Neural cell (in vitro differentiated cells): Measurements from ENCODE around the gene ATP6V1B1. TPM values are rescaled to one million over a fixed set of nuclear protein-coding genes. Genes with fewer than 3 reads are reported as not detected.

Source experiments
- H2AFZ ChIP-seq: fragments of 200-600, 300-800 bp; sonication (generic), shearing (Covaris generic); 2 replicates; pipeline ENCODE4 v1.6.0; 2014; ENCODE audit warnings: low read depth, mild to moderate bottlenecking, antibody characterized with exemption, low read length, moderate library complexity
- H3F3A ChIP-seq: fragments of 200-600 bp; shearing (Covaris generic); 2 replicates; pipeline ENCODE4 v1.6.1; 2016; ENCODE audit warnings: mild to moderate bottlenecking, moderate library complexity, mixed read lengths, antibody characterized with exemption, low read length; ENCODE audit not compliant: insufficient read depth, poor library complexity, severe bottlenecking
- H3K27ac ChIP-seq: fragments of 200-600, 300-800 bp; sonication (generic), shearing (Covaris generic); 2 replicates; pipeline ENCODE4 v1.5.1; 2014; ENCODE audit warnings: mild to moderate bottlenecking, low read length, moderate library complexity
- H3K27me3 ChIP-seq: fragments of 300-800, 200-600 bp; sonication (generic), shearing (Covaris generic); 2 replicates; pipeline ENCODE4 v1.6.0; 2014; ENCODE audit warnings: mild to moderate bottlenecking, low read depth, low read length, moderate library complexity; ENCODE audit not compliant: insufficient read depth
- H3K36me3 ChIP-seq: fragments of 300-800, 200-600 bp; sonication (generic), shearing (Covaris generic); 2 replicates; pipeline ENCODE4 v1.5.1; 2014; ENCODE audit warnings: mild to moderate bottlenecking, antibody characterized with exemption, low read length, moderate library complexity; ENCODE audit not compliant: insufficient read depth
- H3K4me2 ChIP-seq: fragments of 300-800, 200-600 bp; sonication (generic), shearing (Covaris generic); 2 replicates; pipeline ENCODE4 v1.6.0; 2014; ENCODE audit warnings: mild to moderate bottlenecking, low read length
- H3K4me3 ChIP-seq: fragments of 300-800, 200-600 bp; sonication (generic), shearing (Covaris generic); 2 replicates; pipeline ENCODE4 v1.5.1; 2014; ENCODE audit warnings: mild to moderate bottlenecking, low read length, moderate library complexity
- H3K79me2 ChIP-seq: fragments of 200-600 bp; shearing (Covaris generic); replicated peaks from 2 replicates; pipeline ENCODE4 v1.6.0; 2014; ENCODE audit warnings: mild to moderate bottlenecking, low read length, moderate library complexity; ENCODE audit not compliant: insufficient read depth
- H3K9ac ChIP-seq: fragments of 300-800, 200-600 bp; sonication (generic), shearing (Covaris generic); 2 replicates; pipeline ENCODE4 v1.6.1; 2016; ENCODE audit warnings: mild to moderate bottlenecking, low read length, mixed read lengths
- H3K9me2 ChIP-seq: fragments of 200-600 bp; shearing (Covaris generic); 2 replicates; pipeline ENCODE4 v1.6.1; 2016; ENCODE audit warnings: mild to moderate bottlenecking, low read length, mixed read lengths; ENCODE audit not compliant: insufficient read depth
- H3K9me3 ChIP-seq: fragments of 200-600, 300-800 bp; sonication (generic), shearing (Covaris generic); 2 replicates; pipeline ENCODE4 v1.6.1; 2016; ENCODE audit warnings: mild to moderate bottlenecking, mixed run types, low read length, moderate library complexity, mixed read lengths
- H4K20me1 ChIP-seq: fragments of 200-600 bp; shearing (Covaris generic); 2 replicates; pipeline ENCODE4 v1.6.1; 2016; ENCODE audit warnings: mild to moderate bottlenecking, mixed run types; ENCODE audit not compliant: insufficient read depth
- EP300 ChIP-seq: fragments of 450-650 bp; conservative IDR thresholded peaks from 2 replicates; pipeline ENCODE4 v1.6.1; 2014; ENCODE audit warnings: antibody characterized with exemption, mild to moderate bottlenecking, moderate library complexity; ENCODE audit not compliant: poor library complexity, severe bottlenecking
- EZH2 ChIP-seq: fragments of 200-600, 300-800 bp; shearing (Covaris generic), sonication (generic); IDR thresholded peaks from 2 replicates; pipeline ENCODE4 v1.6.1; 2014; ENCODE audit warnings: antibody characterized with exemption, low read length, borderline replicate concordance, mild to moderate bottlenecking; ENCODE audit not compliant: insufficient read depth, poor library complexity, severe bottlenecking
- MXI1 ChIP-seq: fragments of 450-650 bp; conservative IDR thresholded peaks from 2 replicates; pipeline ENCODE4 v1.6.1; 2014; ENCODE audit warnings: antibody characterized with exemption, mild to moderate bottlenecking; ENCODE audit not compliant: poor library complexity, severe bottlenecking
- POLR2AphosphoS5 ChIP-seq: IDR thresholded peaks from 2 replicates; pipeline ENCODE4 v1.6.1; 2012
- RAD21 ChIP-seq: fragments of 450-650 bp; conservative IDR thresholded peaks from 2 replicates; pipeline ENCODE4 v1.6.1; 2014; ENCODE audit warnings: antibody characterized with exemption, mild to moderate bottlenecking, moderate library complexity
- REST ChIP-seq: IDR thresholded peaks from 2 replicates; pipeline ENCODE4 v1.6.1; 2012; ENCODE audit warnings: borderline replicate concordance
- SMC3 ChIP-seq: fragments of 450-650 bp; conservative IDR thresholded peaks from 2 replicates; pipeline ENCODE4 v1.6.1; 2014; ENCODE audit warnings: antibody characterized with exemption, mild to moderate bottlenecking, moderate library complexity; ENCODE audit not compliant: poor library complexity
- TAF1 ChIP-seq: IDR thresholded peaks from 2 replicates; pipeline ENCODE4 v1.6.1; 2012; ENCODE audit warnings: low read depth
- polyA minus RNA-seq: library from RNA; depleted of rRNA, polyadenylated mRNA; stranded (reverse); fragments of >200 nt; gene quantifications from 2 replicates; pipeline ENCODE4 v1.2.3, GENCODE V29; 2014
- polyA plus RNA-seq: library from polyadenylated mRNA; depleted of rRNA; stranded (reverse); fragments of >200 nt; gene quantifications from 2 replicates; pipeline ENCODE4 v1.2.3, GENCODE V29; 2014
- TF ChIP-seq, protein P1 (sequence below): fragments of 450-650 bp; IDR thresholded peaks from 2 replicates; pipeline ENCODE4 v1.5.1; 2014; ENCODE audit warnings: antibody characterized with exemption, mild to moderate bottlenecking, moderate library complexity; ENCODE audit not compliant: poor library complexity, severe bottlenecking

Gene ATP6V1B1
- polyA plus RNA-seq = 0.12 and 0.42 TPM in 2 replicates
- not detected in 2 replicates for polyA minus RNA-seq

DNA sequence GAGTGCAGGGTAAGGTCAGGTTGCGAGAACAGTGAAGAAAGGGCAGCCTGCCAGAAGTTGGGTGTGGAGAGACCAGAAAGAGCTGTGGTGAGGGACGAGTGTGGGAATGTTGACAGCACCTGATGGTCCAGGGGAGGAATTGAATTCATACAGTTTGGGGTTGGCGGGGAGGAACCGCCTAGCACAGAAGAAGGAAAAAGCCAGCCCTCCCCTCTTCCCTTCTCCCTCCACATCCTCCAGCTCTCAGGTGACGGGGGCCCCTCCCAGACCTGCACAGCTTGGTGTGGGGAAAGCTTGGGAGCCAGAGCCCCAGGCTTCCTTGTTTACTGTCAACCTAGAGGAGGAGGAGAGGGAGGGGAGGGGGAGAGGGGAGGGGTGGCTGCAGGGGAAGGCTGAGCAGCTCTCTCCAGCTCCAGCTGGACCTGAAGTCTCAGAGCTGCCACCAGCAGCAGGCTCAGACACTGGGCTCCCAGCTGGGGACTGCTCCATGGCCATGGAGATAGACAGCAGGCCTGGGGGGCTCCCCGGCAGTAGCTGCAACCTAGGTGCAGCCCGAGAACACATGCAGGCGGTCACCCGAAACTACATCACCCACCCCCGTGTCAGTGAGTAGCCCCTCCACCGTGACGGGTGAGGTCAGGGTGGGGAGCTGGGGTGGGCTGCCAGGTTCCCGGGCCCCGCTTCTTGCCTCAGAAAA is at the start of gene ATP6V1B1:
ATP6V1B1 (plus strand) TSS at position 433 of the 697 bp plus-strand sequence; CDS start at position 488, 55 bp downstream.
- Histone ChIP-seq H3K79me2 (no peaks in the 10 kb centered on the region), H3K4me3 (no peak within 1 kb of the TSS), H3K27me3 (no peaks in the 10 kb centered on the region), H2AFZ (no peak within 1 kb of the TSS), H3K36me3 (no peaks in the 10 kb centered on the region), H3F3A (no peaks in the 10 kb centered on the region), H4K20me1 (no peaks in the 10 kb centered on the region), H3K4me2 (no peak within 1 kb of the TSS), H3K27ac (no peak within 1 kb of the TSS), H3K9me2 (no peaks in the 10 kb centered on the region), H3K9ac (no peak within 1 kb of the TSS), H3K9me3 (no peaks in the 10 kb centered on the region)
- TF ChIP-seq EP300 = no peak
- TF ChIP-seq RAD21 = no peak
- no peak for TF ChIP-seq MXI1
- no peak for TF ChIP-seq POLR2AphosphoS5
- TF ChIP-seq EZH2 = no peak
- TF ChIP-seq, protein P1, sequence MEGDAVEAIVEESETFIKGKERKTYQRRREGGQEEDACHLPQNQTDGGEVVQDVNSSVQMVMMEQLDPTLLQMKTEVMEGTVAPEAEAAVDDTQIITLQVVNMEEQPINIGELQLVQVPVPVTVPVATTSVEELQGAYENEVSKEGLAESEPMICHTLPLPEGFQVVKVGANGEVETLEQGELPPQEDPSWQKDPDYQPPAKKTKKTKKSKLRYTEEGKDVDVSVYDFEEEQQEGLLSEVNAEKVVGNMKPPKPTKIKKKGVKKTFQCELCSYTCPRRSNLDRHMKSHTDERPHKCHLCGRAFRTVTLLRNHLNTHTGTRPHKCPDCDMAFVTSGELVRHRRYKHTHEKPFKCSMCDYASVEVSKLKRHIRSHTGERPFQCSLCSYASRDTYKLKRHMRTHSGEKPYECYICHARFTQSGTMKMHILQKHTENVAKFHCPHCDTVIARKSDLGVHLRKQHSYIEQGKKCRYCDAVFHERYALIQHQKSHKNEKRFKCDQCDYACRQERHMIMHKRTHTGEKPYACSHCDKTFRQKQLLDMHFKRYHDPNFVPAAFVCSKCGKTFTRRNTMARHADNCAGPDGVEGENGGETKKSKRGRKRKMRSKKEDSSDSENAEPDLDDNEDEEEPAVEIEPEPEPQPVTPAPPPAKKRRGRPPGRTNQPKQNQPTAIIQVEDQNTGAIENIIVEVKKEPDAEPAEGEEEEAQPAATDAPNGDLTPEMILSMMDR = no peak

DNA sequence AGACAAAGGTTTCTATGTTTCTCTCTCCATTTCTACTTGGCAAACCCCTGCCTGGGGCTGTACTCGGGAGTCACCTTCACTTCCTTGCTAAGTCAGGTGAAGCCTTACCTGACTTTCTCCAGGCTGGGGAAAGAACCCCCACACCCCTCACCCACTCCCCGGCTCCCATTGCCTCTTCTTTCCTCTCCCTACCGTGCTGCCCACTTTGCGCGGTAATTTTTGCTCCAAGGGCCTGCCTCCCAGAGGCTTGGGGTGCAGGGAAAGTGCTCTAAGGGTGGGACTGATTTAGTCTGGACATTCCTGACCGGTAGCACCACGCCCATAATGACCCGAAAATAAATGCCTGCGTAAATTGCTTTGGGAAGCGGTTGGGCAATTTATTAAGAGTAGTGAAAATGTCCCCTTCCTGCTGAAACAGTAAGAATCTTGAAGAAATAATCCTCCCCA is 49.1 kb upstream of the ATP6V1B1 start:
- H3F3A ChIP-seq = no peaks in the 10 kb centered on the region
- H3K9ac ChIP-seq = no peak overlapping the region
- H3K9me2 ChIP-seq = no peaks in the 10 kb centered on the region
- no peak overlapping the region for H3K4me2 ChIP-seq
- H3K36me3 ChIP-seq = no peaks in the 10 kb centered on the region
- H3K79me2 ChIP-seq = no peaks in the 10 kb centered on the region
- H3K27ac ChIP-seq = no peak overlapping the region
- H3K9me3 ChIP-seq = peaks cover 8% of the 10 kb centered on the region
- H2AFZ ChIP-seq = no peak overlapping the region
- TF ChIP-seq TAF1 (no peak), SMC3 (no peak), REST (no peak), EZH2 (no peak), MXI1 (no peak), EP300 (no peak), RAD21 (no peak), POLR2AphosphoS5 (no peak)
- TF ChIP-seq, protein P1 = no peak
- H3K27me3 ChIP-seq = peaks cover 94% of the 10 kb centered on the region
- H3K4me3 ChIP-seq = no peak overlapping the region
- no peaks in the 10 kb centered on the region for H4K20me1 ChIP-seq
